Stomach (tissue), 4 donors: ENCODE results near the gene GTF2I.
"Not testable (repeated sequence)": the region's sequence is repeated elsewhere in the genome, so short reads cannot be mapped to it uniquely, and the experiment has no call there.

ENCODE experiments used
- CTCF ChIP-seq, 7 experiments: fragments of 450-650 bp in 4 of 7; fragments of 200-600 bp in 3 of 7; sonication (generic) in 3 of 7; IDR thresholded peaks; one replicate each; pipeline ENCODE4 v1.5.1; 2016 to 2019; ENCODE audit warnings: antibody characterized with exemption in 7 of 7, control low read depth in 2 of 7, mild to moderate bottlenecking in 1 of 7
- EP300 ChIP-seq: sonication (generic); formaldehyde crosslinking; IDR thresholded peaks from one replicate; pipeline ENCODE4 v1.6.1; 2017; ENCODE audit warnings: antibody characterized with exemption
- POLR2A ChIP-seq, 4 donors: fragments of 450-650 bp; IDR thresholded peaks; one replicate each; pipeline ENCODE4 v1.6.1; 2016; ENCODE audit warnings: antibody characterized with exemption in 4 of 4, control low read depth in 2 of 4, mild to moderate bottlenecking in 1 of 4, moderate library complexity in 1 of 4
- POLR2AphosphoS5 ChIP-seq, 3 donors: sonication (generic); formaldehyde crosslinking; IDR thresholded peaks; one replicate each; pipeline ENCODE4 v1.6.1; 2016; ENCODE audit warnings: antibody characterized with exemption in 3 of 3

DNA sequence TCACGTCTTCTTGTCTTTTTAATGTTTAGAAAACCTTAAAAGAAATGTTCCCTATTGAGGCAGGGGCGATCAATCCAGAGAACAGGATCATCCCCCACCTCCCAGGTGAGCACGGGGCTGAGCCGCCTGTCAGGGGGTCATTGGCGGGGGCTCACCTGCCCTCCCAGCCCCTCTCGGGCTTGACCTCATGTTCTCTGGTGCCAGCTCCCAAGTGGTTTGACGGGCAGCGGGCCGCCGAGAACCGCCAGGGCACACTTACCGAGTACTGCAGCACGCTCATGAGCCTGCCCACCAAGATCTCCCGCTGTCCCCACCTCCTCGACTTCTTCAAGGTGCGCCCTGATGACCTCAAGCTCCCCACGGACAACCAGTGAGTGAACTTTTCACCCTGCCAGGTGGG, 121.5 kb downstream of the GTF2I start:
- not testable (repeated sequence) for TF ChIP-seq POLR2A (IDR thresholded peaks at IDR 0.05); POLR2AphosphoS5 (IDR thresholded peaks at IDR 0.05); CTCF (IDR thresholded peaks at IDR 0.05); EP300
